GM12878 (cell line): ENCODE data around the gene MMP24.

Experiments
- ELK1 ChIP-seq: IDR thresholded peaks from 2 replicates; pipeline ENCODE4 v1.6.1; 2012; ENCODE audit warnings: low read depth, low read length, improper control_type of control experiment
- ZNF384 ChIP-seq: IDR thresholded peaks from 2 replicates; pipeline ENCODE4 v1.6.1; 2012; ENCODE audit warnings: low read depth, mild to moderate bottlenecking, low read length, improper control_type of control experiment, borderline replicate concordance

- TF ChIP-seq ZNF384 (no peak), ELK1 (no peak)
Observed at GRCh38 chr20:35299780-35300179, 73.3 kb downstream of the MMP24 start.
